NB4 (cell line): ENCODE results near the gene PARD3.

Experiments
- CTCF ChIP-seq: IDR thresholded peaks from one replicate; pipeline ENCODE4 v1.5.1; 2012; ENCODE audit warnings: low read depth, low read length
- MAX ChIP-seq: IDR thresholded peaks from 2 replicates; pipeline ENCODE4 v1.6.1; 2011; ENCODE audit warnings: low read depth, low read length
- POLR2A ChIP-seq: IDR thresholded peaks from 2 replicates; pipeline ENCODE4 v1.6.1; 2011; ENCODE audit warnings: mild to moderate bottlenecking; ENCODE audit not compliant: insufficient read length; ENCODE audit errors: extremely low read depth

GRCh38 chr10:34219753-34220548 lies 595.1 kb downstream of the PARD3 start:
- TF ChIP-seq CTCF (no peak), POLR2A (no peak), MAX (no peak)
